Measurements from ENCODE around the gene ANKHD1.

DNA sequence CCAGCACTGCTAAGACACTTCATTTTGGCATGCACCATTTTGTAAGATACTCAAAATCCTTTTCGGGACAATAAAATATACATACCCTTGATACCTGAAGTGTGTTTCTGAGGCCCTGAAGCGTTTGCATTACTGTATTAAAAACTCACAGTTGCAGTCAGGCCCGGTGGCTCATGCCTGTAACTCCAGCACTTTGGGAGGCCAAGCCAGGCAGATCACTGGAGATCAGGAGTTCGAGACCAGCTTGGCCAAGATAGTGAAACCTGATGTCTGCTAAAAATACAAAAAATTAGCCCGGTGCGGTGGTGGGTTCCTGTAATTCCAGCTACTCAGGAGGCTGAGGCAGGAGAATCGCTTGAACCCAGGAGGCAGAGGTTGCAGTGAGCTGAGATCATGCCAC, 143.4 kb downstream of the ANKHD1 start:
- TF ChIP-seq, protein P1, sequence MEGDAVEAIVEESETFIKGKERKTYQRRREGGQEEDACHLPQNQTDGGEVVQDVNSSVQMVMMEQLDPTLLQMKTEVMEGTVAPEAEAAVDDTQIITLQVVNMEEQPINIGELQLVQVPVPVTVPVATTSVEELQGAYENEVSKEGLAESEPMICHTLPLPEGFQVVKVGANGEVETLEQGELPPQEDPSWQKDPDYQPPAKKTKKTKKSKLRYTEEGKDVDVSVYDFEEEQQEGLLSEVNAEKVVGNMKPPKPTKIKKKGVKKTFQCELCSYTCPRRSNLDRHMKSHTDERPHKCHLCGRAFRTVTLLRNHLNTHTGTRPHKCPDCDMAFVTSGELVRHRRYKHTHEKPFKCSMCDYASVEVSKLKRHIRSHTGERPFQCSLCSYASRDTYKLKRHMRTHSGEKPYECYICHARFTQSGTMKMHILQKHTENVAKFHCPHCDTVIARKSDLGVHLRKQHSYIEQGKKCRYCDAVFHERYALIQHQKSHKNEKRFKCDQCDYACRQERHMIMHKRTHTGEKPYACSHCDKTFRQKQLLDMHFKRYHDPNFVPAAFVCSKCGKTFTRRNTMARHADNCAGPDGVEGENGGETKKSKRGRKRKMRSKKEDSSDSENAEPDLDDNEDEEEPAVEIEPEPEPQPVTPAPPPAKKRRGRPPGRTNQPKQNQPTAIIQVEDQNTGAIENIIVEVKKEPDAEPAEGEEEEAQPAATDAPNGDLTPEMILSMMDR (IDR thresholded peaks at IDR 0.05): no peak
- TF ChIP-seq POLR2A (IDR thresholded peaks at IDR 0.05): no peak
